DOHH2 (cell line): ENCODE measurements around the gene E2F6.
"Not testable (repeated sequence)": the region's sequence is repeated elsewhere in the genome, so short reads cannot be mapped to it uniquely, and the experiment has no call there.

Experiments used
- H3F3A ChIP-seq: fragments of 200-600 bp; sonication (generic), shearing (Covaris generic); 2 replicates; pipeline ENCODE4 v1.6.0; 2016; ENCODE audit warnings: antibody characterized with exemption, mild to moderate bottlenecking; ENCODE audit not compliant: control insufficient read depth, insufficient read depth
- H3K27ac ChIP-seq: fragments of 200-600 bp; sonication (generic); 2 replicates; pipeline ENCODE4 v1.5.1; 2014; ENCODE audit warnings: low read depth, mild to moderate bottlenecking, low read length, moderate library complexity
- H3K27me3 ChIP-seq: fragments of 200-600 bp; sonication (generic); 2 replicates; pipeline ENCODE4 v1.6.1; 2014; ENCODE audit warnings: mild to moderate bottlenecking, low read length, mixed read lengths; ENCODE audit not compliant: control insufficient read depth
- H3K36me3 ChIP-seq: fragments of 200-600 bp; sonication (generic); 2 replicates; pipeline ENCODE4 v1.6.1; 2014; ENCODE audit warnings: mild to moderate bottlenecking, low read length, moderate library complexity, mixed read lengths; ENCODE audit not compliant: control insufficient read depth
- H3K4me1 ChIP-seq: fragments of 200-600 bp; sonication (generic); 2 replicates; pipeline ENCODE4 v1.6.1; 2014; ENCODE audit warnings: mild to moderate bottlenecking, low read length, mixed read lengths; ENCODE audit not compliant: control insufficient read depth
- H3K4me2 ChIP-seq: fragments of 200-600 bp; sonication (generic); 2 replicates; pipeline ENCODE4 v1.6.0; 2014; ENCODE audit warnings: mild to moderate bottlenecking, low read length, moderate library complexity
- H3K4me3 ChIP-seq: fragments of 200-600 bp; sonication (generic); 2 replicates; pipeline ENCODE4 v1.5.1; 2014; ENCODE audit warnings: mild to moderate bottlenecking, low read length, mixed read lengths
- H3K79me2 ChIP-seq: fragments of 200-600 bp; sonication (generic); 2 replicates; pipeline ENCODE4 v1.6.1; 2014; ENCODE audit warnings: mild to moderate bottlenecking, low read length, mixed read lengths; ENCODE audit not compliant: control insufficient read depth
- H3K9me2 ChIP-seq: fragments of 200-600 bp; sonication (generic); replicated peaks from 2 replicates; pipeline ENCODE4 v1.6.1; 2014; ENCODE audit warnings: mild to moderate bottlenecking, low read length, mixed read lengths; ENCODE audit not compliant: control insufficient read depth
- H3K9me3 ChIP-seq: fragments of 200-600 bp; sonication (generic); 2 replicates; pipeline ENCODE4 v1.6.1; 2014; ENCODE audit warnings: antibody characterized with exemption, low read length, mixed read lengths; ENCODE audit not compliant: control insufficient read depth, insufficient read depth
- H4K20me1 ChIP-seq: fragments of 200-600 bp; sonication (generic); 2 replicates; pipeline ENCODE4 v1.6.0; 2014; ENCODE audit warnings: low read depth, mild to moderate bottlenecking, antibody characterized with exemption, low read length, moderate library complexity; ENCODE audit not compliant: control insufficient read depth, insufficient read depth
- CTCF ChIP-seq: fragments of 200-600 bp; sonication (generic); IDR thresholded peaks from one replicate; pipeline ENCODE4 v1.5.1; 2014; ENCODE audit warnings: antibody characterized with exemption, mild to moderate bottlenecking, low read depth, low read length; ENCODE audit not compliant: poor library complexity, severe bottlenecking
- EZH2phosphoT487 ChIP-seq: fragments of 200-600 bp; sonication (generic); IDR thresholded peaks from 2 replicates; pipeline ENCODE4 v1.6.1; 2017; ENCODE audit warnings: borderline replicate concordance, mild to moderate bottlenecking, antibody characterized with exemption, low read length, moderate library complexity, mixed read lengths

E2F6 gene

GRCh38 chr2:11406958-11407381 lies 59.0 kb downstream of the E2F6 start:
- Histone ChIP-seq H3K27me3 (no peaks in the 10 kb centered on the region), H3K9me2 (no peaks in the 10 kb centered on the region), H3F3A (no peaks in the 10 kb centered on the region), H4K20me1 (no peaks in the 10 kb centered on the region), H3K4me1 (peaks cover 6% of the 10 kb centered on the region; the same call in 1 of the 2 replicates), H3K36me3 (no peaks in the 10 kb centered on the region), H3K79me2 (no peaks in the 10 kb centered on the region), H3K4me3 (no peak overlapping the region), H3K9me3 (no peaks in the 10 kb centered on the region), H3K27ac (no peak overlapping the region), H3K4me2 (no peak overlapping the region)
- TF ChIP-seq CTCF (no peak), EZH2phosphoT487 (no peak)

- Histone ChIP-seq H3K79me2 (no peaks in the 10 kb centered on the region), H3K9me2 (no peaks in the 10 kb centered on the region), H3F3A (no peaks in the 10 kb centered on the region), H3K27me3 (no peaks in the 10 kb centered on the region), H3K36me3 (no peaks in the 10 kb centered on the region), H3K4me1 (peaks cover 1% of the 10 kb centered on the region; the same call in 1 of the 2 replicates), H3K4me3 (no peak overlapping the region), H3K9me3 (no peaks in the 10 kb centered on the region), H3K4me2 (no peak overlapping the region), H3K27ac (no peak overlapping the region), H4K20me1 (no peaks in the 10 kb centered on the region)
- TF ChIP-seq CTCF: no peak
- no peak for TF ChIP-seq EZH2phosphoT487
Observed at GRCh38 chr2:11406267-11406957, 59.5 kb downstream of the E2F6 start.

- Histone ChIP-seq H3K4me2 (no peak overlapping the region), H3K27ac (no peak overlapping the region), H3K36me3 (no peaks in the 10 kb centered on the region), H3F3A (no peaks in the 10 kb centered on the region), H3K9me2 (no peaks in the 10 kb centered on the region), H3K79me2 (no peaks in the 10 kb centered on the region), H3K27me3 (no peaks in the 10 kb centered on the region), H3K4me1 (no peaks in the 10 kb centered on the region), H3K9me3 (no peaks in the 10 kb centered on the region), H3K4me3 (no peak overlapping the region), H4K20me1 (no peaks in the 10 kb centered on the region)
- TF ChIP-seq EZH2phosphoT487 (no peak), CTCF (no peak)
Observed at GRCh38 chr2:11405599-11406266, 60.2 kb downstream of the E2F6 start.

GRCh38 chr2:11405074-11405406 lies 60.9 kb downstream of the E2F6 start:
- H4K20me1 ChIP-seq, H3K27me3 ChIP-seq, H3K79me2 ChIP-seq, H3K27ac ChIP-seq, H3K4me3 ChIP-seq, H3K36me3 ChIP-seq, H3K4me1 ChIP-seq, H3K4me2 ChIP-seq, H3K9me2 ChIP-seq, H3K9me3 ChIP-seq, H3F3A ChIP-seq: not testable (repeated sequence)
